ENCODE results near the gene ATG3.

- TF ChIP-seq CTCF (IDR thresholded peaks at IDR 0.05) (peak; percentile 29 to 65 (median 59)), POLR2A (IDR thresholded peaks at IDR 0.05) (no peak)
These were observed 20.6 kb upstream of the ATG3 start for GRCh38 chr3:112582244-112582874.
